Hepatocyte (in vitro differentiated cells): ENCODE data around the gene GRK3. TPM values are rescaled to one million over a fixed set of nuclear protein-coding genes. Genes with fewer than 3 reads are reported as not detected.

Experiments
- DNase-seq: peaks from one replicate; pipeline ENCODE4 v3.0.0-alpha.2; 2016; ENCODE audit warnings: low spot score
- H2AFZ ChIP-seq: fragments of 200-600 bp; sonication (generic); 2 replicates; pipeline ENCODE4 v1.6.0; 2016; ENCODE audit warnings: antibody characterized with exemption, mild to moderate bottlenecking
- H3K27ac ChIP-seq: fragments of 200-600 bp; sonication (generic); 2 replicates; pipeline ENCODE4 v1.5.1; 2016; ENCODE audit warnings: mild to moderate bottlenecking
- H3K27me3 ChIP-seq: fragments of 200-600 bp; sonication (generic); 2 replicates; pipeline ENCODE4 v1.6.1; 2016
- H3K36me3 ChIP-seq: fragments of 200-600 bp; sonication (generic); replicated peaks from 2 replicates; pipeline ENCODE4 v1.5.1; 2016; ENCODE audit warnings: low read depth; ENCODE audit not compliant: insufficient read depth
- H3K4me1 ChIP-seq: fragments of 200-600 bp; sonication (generic); 2 replicates; pipeline ENCODE4 v1.5.1; 2016; ENCODE audit warnings: mild to moderate bottlenecking, moderate library complexity; ENCODE audit not compliant: insufficient read depth
- H3K4me2 ChIP-seq: fragments of 200-600 bp; sonication (generic); 2 replicates; pipeline ENCODE4 v1.6.0; 2016
- H3K4me3 ChIP-seq: fragments of 200-600 bp; sonication (generic); 2 replicates; pipeline ENCODE4 v1.5.1; 2016; ENCODE audit warnings: mild to moderate bottlenecking
- H3K79me2 ChIP-seq: fragments of 200-600 bp; sonication (generic); 2 replicates; pipeline ENCODE4 v1.6.0; 2017; ENCODE audit warnings: mild to moderate bottlenecking
- H3K9me2 ChIP-seq: fragments of 200-600 bp; sonication (generic); replicated peaks from 2 replicates; pipeline ENCODE4 v1.6.0; 2017; ENCODE audit warnings: mild to moderate bottlenecking; ENCODE audit not compliant: insufficient read depth
- H3K9me3 ChIP-seq: fragments of 200-600 bp; sonication (generic); 2 replicates; pipeline ENCODE4 v1.5.1; 2016; ENCODE audit warnings: low read depth, mild to moderate bottlenecking
- H4K20me1 ChIP-seq: fragments of 200-600 bp; sonication (generic); 2 replicates; pipeline ENCODE4 v1.6.0; 2016; ENCODE audit warnings: mild to moderate bottlenecking; ENCODE audit not compliant: insufficient read depth, poor library complexity, severe bottlenecking
- CTCF ChIP-seq: fragments of 200-600 bp; sonication (generic); IDR thresholded peaks from 2 replicates; pipeline ENCODE4 v1.5.1; 2016; ENCODE audit warnings: antibody characterized with exemption, mild to moderate bottlenecking; ENCODE audit not compliant: poor library complexity
- EZH2 ChIP-seq: fragments of 200-600 bp; sonication (generic); IDR thresholded peaks from 2 replicates; pipeline ENCODE4 v1.6.1; 2016; ENCODE audit warnings: antibody characterized with exemption, mild to moderate bottlenecking, borderline replicate concordance
- EZH2phosphoT487 ChIP-seq: fragments of 200-600 bp; sonication (generic); IDR thresholded peaks from one replicate; pipeline ENCODE4 v1.6.1; 2018; ENCODE audit warnings: antibody characterized with exemption, mild to moderate bottlenecking, low read depth, moderate library complexity; ENCODE audit not compliant: unreplicated experiment, severe bottlenecking
- WGBS: methylation state at CpG from one replicate; pipeline ENCODE4 v1.1.6; 2016; ENCODE audit warnings: low lambda C conversion rate; ENCODE audit errors: missing lambda C conversion rate; 5-methylcytosine and 5-hydroxymethylcytosine counted together
- polyA plus RNA-seq: library from polyadenylated mRNA; unstranded; fragments of >200 nt; fragmentation: Nextera tagmentation; extraction: Ambion mirVana; gene quantifications from 2 replicates; pipeline ENCODE4 v1.2.1, GENCODE V29; 2016
- total RNA-seq: library from RNA; depleted of rRNA; stranded (reverse); fragments of >200 nt; gene quantifications from 2 replicates; pipeline ENCODE4 v1.2.3, GENCODE V29; 2014

The GRK3 gene
- total and polyA plus RNA-seq, 2 experiments from 2014 or later: 1.5 to 7.1 TPM

DNA sequence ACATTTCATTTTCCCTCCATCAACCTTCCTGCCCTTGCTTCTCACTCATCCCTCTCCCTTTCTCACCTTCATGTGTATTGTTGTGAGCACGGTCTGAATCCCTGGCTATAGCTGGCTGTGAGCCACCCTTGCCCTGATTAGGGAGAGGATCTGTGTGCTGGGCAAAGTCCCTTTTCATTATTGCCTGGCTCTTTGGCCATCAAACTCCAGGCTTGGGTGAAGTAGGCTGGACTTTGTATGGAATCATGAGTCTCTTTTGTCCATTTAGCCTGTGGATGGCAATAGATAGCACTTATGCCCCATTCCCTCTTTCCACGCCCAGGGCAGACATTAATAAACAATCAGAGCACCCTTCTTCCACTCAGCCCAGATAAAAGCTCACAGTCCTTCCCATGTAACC lies 184.2 kb downstream of the GRK3 start:
- H3K27me3 ChIP-seq: no peaks in the 10 kb centered on the region
- no peaks in the 10 kb centered on the region for H3K9me2 ChIP-seq
- H3K4me3 ChIP-seq: no peak overlapping the region
- H3K36me3 ChIP-seq: no peaks in the 10 kb centered on the region
- peak overlapping the region; percentile 86 for H3K27ac ChIP-seq
- peaks cover 15% of the 10 kb centered on the region for H3K4me1 ChIP-seq
- H3K4me2 ChIP-seq: no peak overlapping the region
- DNase-seq: peak; percentile 69
- H2AFZ ChIP-seq: no peak overlapping the region
- WGBS: 57% methylated on average over 2 of the region's 2 CpGs
- TF ChIP-seq EZH2: no peak
- no peak for TF ChIP-seq EZH2phosphoT487
- no peak for TF ChIP-seq CTCF
- no peaks in the 10 kb centered on the region for H3K9me3 ChIP-seq
- H4K20me1 ChIP-seq: no peaks in the 10 kb centered on the region
- H3K79me2 ChIP-seq: no peaks in the 10 kb centered on the region

DNA sequence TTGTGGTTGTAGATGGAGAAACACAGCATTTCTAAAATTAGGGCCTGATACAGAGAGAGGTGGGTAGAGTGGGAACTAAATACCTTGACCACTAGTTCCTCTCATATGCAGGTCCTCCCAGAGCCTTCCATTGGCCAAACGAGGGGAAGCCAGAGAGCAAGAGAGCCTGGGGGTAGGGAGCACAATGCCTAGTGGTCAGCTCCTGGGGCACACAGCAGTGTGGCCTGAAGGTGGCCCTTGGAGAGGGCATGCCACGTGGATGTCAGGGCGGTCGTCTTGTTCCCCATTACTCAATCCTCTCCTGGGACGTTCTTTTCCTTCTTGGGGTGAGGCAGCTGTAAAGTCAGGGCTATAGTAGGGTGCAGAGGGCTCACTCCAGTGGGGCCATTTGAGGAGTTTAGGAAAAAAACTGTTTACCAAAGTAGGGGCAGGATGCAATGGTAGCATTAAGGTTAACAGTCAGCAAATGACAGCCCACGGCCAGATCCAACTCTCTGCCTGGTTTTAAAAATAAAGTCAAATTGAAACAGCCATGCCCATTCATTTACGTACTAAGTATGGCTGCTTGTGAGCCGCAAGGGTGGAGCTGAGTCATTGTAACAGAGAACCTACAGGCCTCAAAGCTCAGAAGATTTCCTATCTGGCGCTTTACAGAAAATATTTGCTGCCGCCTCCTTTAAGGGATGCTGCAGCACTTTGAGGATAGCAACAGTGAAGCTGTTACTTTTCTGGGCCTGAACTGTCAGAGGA lies 185.1 kb downstream of the GRK3 start:
- H2AFZ ChIP-seq: no peak overlapping the region
- no peak overlapping the region for H3K4me2 ChIP-seq
- no peaks in the 10 kb centered on the region for H4K20me1 ChIP-seq
- no peak for TF ChIP-seq CTCF
- no peak for TF ChIP-seq EZH2
- no peak for TF ChIP-seq EZH2phosphoT487
- H3K27ac ChIP-seq: peak overlapping the region; percentile 86
- H3K36me3 ChIP-seq: no peaks in the 10 kb centered on the region
- peaks cover 15% of the 10 kb centered on the region for H3K4me1 ChIP-seq
- H3K27me3 ChIP-seq: no peaks in the 10 kb centered on the region
- H3K9me2 ChIP-seq: no peaks in the 10 kb centered on the region
- no peak for DNase-seq
- H3K9me3 ChIP-seq: no peaks in the 10 kb centered on the region
- H3K79me2 ChIP-seq: no peaks in the 10 kb centered on the region
- H3K4me3 ChIP-seq: no peak overlapping the region
- 87% methylated on average over 10 of the region's 10 CpGs for WGBS

- H3K9me2 ChIP-seq: no peaks in the 10 kb centered on the region
- TF ChIP-seq EZH2phosphoT487 (no peak), EZH2 (no peak), CTCF (no peak)
- H3K36me3 ChIP-seq: no peaks in the 10 kb centered on the region
- H3K9me3 ChIP-seq: no peaks in the 10 kb centered on the region
- no peaks in the 10 kb centered on the region for H4K20me1 ChIP-seq
- DNase-seq: no peak
- H2AFZ ChIP-seq: no peak overlapping the region
- peaks cover 15% of the 10 kb centered on the region for H3K4me1 ChIP-seq
- WGBS: 68% methylated on average over 6 of the region's 6 CpGs
- H3K79me2 ChIP-seq: no peaks in the 10 kb centered on the region
- H3K4me3 ChIP-seq: no peak overlapping the region
- no peak overlapping the region for H3K27ac ChIP-seq
- no peaks in the 10 kb centered on the region for H3K27me3 ChIP-seq
- no peak overlapping the region for H3K4me2 ChIP-seq
Observed at GRCh38 chr22:25750569-25751173, 186.2 kb downstream of the GRK3 start.
